Tongue (tissue), 2 donors: ENCODE results near the gene TRAF3. TPM values are rescaled to one million over a fixed set of nuclear protein-coding genes. Genes with fewer than 3 reads are reported as not detected.
A peak's percentile ranks its signal among the peaks of the same experiment; 100 is the strongest.

ENCODE experiments used
- DNase-seq: peaks from one replicate; pipeline ENCODE4 v3.0.0-alpha.2; 2015
- total RNA-seq: library from RNA; depleted of rRNA; stranded (reverse); fragments of >200 nt; gene quantifications from one replicate; pipeline ENCODE4 v1.2.3, GENCODE V29; 2014

TRAF3 gene, protein sequence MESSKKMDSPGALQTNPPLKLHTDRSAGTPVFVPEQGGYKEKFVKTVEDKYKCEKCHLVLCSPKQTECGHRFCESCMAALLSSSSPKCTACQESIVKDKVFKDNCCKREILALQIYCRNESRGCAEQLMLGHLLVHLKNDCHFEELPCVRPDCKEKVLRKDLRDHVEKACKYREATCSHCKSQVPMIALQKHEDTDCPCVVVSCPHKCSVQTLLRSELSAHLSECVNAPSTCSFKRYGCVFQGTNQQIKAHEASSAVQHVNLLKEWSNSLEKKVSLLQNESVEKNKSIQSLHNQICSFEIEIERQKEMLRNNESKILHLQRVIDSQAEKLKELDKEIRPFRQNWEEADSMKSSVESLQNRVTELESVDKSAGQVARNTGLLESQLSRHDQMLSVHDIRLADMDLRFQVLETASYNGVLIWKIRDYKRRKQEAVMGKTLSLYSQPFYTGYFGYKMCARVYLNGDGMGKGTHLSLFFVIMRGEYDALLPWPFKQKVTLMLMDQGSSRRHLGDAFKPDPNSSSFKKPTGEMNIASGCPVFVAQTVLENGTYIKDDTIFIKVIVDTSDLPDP
- total RNA-seq: 27.5 TPM

DNA sequence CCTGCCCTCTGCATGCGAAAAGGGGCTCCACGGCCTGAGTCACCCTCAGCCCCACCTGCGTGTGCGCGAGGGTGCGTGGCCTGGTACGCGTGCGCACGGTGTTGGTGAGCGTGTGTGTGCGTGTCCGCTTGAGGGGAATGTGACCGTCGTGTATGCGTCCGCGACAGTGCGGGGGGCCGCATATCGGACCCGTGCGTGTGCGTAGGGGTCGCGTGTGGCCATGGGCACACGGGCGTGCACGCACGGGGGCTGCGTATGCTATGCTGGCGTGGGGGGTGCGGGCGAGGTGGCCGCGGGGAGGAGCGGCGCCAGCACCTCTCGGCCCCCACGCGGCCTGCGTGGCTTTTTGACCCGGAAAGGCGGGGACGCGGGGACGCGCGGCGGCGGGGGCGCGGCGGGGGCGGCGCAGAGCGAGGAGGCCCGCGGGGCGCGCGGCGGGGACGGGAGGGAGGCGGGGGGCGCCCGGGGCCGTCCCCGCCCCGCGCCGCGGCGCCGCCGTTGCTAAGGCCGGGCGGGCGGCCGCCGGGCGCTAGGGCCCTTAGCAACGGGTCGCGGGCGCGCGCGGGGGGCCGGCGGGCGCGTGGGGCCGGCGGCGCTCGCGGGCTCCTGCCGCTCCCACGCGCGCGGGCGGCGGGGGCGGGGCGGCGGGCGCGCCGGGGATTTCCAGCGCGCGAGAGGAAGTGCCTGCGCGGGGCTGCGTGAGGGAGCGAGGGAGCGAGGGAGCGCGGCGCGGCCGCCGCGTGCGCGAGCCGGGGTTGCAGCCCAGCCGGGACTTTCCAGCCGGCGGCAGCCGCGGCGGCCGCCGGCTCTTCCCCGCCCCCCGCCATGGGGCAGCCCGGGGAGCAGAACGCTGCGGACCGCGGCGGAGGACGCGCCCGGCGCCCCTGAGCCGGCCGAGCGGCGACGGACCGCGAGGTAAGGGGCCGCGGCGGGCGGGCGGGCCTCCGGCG is at the start of gene TRAF3:
TRAF3 (plus strand) TSS at position 689 of the 950 bp plus-strand sequence. CDS start 92,753 bp downstream, outside the sequence.
- DNase-seq: peak; percentile 74

DNA sequence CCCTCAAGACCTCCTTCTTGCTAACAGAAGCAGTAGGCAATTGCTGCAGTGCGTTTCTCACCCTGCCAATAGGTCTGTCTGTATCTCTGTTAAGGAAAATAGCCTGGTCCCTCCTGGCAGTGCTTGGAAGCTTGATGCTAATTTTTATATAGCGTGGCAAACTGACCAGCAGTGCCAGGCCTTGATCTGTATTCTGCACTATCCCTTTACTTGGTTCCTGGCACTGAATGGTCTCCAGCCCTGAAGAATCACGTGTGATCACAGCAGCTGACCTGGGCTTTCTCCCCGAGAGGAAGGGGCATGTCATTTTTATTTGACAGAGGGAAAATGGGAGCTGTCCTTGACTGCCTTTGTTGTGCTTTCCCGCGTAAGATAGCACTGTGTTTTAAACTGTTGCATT is 48.7 kb upstream of the TRAF3 start:
- DNase-seq: no peak

DNA sequence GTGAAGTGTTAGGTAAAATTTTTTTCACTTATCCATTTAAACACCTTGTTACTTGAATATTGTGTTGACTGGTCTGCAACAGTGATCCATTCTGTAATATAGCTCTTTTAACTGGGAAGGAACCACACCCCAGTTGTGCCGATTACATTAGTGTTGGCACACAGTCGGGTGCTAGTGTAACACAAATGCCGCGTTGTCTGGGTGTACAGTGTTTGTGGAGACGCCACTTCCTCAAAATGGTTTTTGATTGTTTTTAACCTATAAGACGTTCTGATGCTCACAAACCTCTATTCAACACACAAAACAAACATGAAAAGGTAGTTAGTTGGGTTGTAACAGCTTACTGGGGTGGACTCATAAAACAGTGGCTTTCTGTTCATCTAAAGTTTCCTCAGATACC is 48.0 kb upstream of the TRAF3 start:
- no peak for DNase-seq

DNA sequence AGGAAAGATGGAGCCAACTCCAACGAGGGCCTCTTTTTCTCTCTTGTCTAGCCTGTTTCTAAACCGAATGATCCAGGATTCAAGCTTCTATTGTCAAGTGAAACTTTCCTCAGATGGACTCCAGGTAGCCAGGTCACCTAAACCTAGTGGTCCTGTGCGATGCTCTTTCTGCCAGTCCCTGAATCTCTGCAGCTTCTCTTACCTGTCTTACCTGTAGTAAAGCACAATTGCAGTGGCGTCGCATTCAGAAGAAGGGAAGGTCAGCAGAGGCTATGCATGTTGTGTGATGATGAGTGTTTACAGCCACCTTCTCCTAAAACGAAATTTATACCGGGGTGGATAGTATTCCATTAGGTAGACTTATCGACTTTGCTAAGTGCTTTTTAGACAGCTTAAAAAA is 47.4 kb upstream of the TRAF3 start:
- no peak for DNase-seq

DNA sequence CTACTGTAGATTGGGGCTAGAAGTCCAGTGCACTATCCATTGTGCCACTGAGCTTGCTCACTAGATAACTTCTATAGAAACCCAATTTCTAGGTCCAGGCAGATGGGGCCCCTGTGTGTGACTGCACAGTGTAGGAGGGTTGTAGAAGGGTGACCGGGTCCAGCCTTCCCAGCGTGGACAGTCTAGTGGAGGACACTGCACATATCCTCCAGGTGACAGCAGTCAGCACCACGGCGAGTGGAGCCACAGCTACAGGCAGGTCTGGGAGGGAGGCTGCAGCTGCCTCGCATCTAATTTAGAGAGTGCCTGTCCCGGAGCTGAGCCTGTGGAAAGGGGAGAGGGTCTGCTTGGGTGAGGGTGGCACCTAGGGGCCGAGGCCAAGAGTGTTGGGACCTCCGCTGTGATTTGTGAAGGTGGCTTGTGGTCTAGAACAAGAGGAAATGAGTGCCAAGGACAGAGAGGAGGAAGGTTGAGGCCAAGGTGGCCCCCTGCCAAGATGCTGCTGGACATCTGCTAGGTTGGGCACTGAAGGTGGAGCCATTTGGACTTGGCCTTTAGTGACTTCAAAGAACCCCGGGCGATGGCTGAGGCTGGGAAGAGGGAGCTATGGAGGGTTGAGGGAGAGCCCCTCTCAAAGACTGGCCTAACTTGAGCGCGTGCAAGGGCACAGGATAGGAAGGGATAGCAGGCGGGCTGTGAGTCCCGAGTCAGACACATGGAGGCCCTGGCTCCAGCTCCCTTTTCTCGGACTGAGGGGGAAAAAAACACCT is 46.0 kb upstream of the TRAF3 start:
- no peak for DNase-seq

DNA sequence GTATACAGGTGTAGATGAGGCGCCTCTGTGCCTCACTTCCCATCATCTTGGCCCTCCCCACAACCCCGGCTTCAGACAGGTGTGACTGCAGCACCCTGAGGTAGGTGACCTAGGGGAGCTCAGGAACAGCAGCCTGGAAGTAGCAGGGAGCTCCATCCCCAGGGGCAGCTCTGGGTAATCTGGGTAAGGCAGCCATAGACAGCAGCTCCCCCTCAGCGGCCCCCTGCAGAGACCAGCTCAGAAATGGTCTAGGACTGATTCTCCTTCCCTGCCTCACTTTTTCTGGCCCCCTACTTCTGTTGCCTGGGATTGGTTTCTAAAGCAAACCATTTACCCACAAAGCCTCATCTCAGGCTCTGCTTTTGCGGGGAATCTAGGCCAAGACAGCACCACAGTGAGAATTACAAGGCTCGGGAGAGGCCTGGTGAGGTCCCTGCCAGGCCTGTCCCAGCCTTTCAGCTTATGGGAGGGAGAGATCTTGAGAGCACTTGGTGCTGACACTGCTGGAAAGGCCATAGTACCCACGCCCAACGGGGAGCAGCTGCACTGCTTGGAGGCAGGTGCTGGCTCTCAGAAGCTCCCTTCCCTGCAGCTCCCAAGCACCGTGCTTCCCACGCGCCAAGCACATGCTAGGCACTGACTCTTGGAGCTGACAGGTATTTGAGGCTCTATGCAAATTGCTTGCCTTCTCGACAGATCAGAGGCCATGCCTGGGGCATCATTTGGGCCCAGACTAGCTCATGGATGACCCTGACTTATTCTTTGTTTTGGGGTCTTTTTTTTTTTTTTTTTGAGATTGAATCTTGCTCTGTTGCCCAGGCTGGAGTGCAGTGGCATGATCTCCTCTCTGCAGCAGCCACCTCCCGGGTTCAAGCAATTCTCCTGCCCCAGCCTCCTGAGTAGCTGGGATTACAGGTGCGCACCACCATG is 45.1 kb upstream of the TRAF3 start:
- DNase-seq: peak; percentile 75

DNA sequence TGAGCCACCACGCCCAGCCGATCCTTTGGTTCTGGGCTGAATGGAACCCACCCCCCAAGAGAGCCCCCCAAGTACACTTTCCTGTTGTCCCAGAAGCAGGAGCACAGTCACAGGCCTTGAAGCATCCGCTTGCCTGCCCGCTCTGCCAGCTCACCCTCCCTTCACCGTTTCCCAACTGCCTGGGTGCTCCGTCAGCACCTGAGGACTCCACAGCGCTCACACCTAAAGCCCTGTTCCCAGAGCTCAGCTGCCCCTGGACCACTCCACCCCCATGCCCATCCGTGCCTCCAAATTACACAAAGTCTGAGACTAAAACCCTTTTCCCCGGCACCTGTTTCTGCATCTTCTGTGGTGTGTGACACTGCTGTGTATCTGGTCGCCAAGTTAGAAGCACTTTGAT is 44.3 kb upstream of the TRAF3 start:
- DNase-seq: no peak

DNA sequence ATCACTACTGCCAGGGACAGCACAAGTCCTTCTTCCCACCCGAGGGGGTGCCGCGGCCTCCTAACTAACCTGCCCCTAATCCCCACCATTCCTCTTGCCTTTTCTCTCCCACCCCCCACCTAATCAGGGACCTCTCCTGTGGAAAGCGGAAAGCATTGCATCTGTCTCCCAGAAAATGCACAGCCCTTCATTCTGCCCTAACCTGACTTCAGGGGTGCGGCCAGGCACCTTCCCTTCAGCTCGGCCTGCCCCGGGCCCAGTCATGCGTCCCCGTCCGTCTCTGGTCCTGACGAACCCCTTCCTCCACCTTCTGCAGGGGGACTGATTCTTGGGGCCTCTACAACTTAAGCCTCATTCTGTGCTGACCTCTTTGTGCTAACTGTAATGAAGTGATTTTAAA is 43.9 kb upstream of the TRAF3 start:
- DNase-seq: no peak

DNA sequence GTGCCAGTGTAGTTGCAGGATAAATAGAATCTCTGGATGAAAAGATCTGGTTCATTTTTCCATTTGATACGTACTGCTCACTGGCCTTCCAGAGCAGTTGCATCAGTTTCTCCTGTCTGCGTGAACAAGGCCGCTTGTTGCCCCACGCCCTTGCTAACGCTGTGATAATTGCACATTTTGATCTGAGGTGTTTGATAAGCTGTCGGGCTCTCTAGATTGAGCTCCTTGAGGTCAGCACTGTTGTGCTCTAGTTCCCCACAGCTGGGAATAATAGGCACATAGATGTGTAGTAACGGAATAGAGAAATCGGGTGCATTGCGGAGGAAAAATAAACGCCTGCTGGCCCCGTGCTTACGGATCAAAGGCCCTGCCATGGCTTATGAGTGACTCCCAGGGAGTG is 42.8 kb upstream of the TRAF3 start:
- DNase-seq: no peak

DNA sequence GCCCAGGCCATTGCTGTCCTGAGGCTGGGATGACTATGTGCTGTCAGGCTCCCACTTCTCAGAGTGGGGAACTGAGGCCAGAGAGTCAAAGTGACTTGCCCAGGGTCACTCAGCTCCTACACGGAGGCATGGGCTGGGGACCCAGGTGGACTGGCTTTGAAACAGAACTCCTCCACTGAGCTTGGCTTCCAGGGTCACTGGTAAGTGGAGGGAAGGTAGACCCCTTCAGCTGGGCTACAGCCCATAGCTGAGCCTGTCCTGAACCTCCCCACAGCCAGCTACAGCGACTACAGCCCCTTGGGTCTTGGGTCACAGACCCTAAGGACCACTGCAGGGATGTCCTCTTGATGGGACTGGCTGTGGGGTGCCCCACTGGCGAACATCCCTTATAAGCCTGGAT is 40.3 kb upstream of the TRAF3 start:
- DNase-seq: no peak

DNA sequence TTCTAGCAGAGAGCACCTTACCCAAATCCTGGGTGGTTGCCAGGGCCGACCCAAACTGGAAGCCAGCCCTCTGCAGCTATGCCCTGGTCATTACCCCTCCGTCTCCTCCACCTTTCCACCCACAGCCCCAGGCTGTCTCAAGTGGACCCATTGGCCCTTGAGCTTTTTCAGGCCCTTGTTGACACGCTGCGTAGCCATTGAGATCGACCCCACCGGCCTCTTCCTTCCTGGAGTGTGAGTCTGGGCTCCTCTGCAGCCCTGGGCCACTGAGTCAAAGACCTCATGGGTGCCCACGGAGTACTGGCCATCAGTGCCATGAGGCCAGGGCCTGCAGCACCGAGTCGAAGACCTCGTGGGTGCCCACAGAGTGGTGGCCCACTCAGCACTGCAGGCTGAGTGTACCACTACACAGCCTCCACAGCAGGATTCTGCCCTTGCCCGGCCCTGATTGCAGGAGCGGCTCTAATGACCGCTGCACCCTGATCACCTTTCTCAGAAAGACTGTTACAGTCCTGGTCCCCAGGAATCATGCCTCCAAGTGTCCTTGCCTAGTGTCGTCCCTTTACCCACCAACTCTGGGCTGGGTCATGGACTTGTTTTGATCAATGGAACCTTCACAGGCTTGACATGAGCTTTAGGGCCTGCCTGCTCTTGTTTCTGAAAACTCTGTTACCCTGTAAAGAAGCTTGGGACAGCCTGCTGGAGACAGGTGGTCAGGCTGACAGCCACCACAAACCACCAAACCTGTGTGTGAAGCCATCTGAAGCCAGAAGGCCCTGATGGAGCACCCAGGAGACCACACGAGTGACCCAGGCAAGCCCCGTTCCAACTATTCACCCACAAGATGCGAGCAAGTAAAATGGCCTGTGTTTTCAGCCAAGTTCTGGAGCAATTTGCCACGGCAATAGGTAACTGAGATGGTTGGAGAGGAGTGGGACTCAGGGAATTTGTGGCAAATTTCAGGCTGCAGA is 39.6 kb upstream of the TRAF3 start:
- DNase-seq: no peak

DNA sequence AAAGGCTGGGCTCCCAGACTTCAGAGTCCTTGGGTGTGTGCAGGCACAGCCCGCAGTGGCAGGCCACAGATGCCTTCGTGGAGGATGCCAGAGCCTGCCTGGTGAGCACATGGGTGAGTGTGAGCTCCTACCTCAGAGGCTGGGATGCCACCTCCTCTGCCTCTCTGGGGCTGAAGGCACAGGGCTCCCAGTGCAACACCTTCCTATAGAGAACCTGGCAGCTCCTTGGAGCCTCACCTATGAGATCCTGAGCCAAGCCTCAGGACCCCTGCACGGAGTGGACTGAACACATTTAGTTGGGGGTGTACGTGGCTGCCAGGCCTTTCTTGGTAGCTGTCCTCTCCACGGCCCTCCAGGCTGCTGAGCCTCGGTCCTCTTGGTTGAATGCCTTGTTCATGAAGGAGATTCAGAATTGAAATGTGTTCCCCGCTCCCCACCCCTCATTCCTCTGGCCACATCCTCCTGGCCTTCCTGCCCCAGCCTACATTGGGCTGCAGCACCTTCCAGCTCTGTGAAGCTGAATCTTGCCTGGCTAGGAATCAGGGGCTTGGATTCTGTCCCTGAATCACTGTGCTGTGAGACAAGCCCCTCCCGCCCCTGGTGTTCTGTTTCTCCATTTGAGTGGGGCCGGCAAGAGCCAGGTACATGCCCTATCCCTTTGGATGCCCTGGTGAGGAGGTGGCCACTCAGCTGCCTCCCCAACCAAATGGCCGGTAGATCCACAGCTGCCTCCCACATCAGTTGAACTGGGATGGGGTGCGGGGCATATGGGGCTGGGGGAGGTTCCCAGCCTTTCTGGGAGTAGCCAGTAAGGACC is 38.7 kb upstream of the TRAF3 start:
- no peak for DNase-seq

DNA sequence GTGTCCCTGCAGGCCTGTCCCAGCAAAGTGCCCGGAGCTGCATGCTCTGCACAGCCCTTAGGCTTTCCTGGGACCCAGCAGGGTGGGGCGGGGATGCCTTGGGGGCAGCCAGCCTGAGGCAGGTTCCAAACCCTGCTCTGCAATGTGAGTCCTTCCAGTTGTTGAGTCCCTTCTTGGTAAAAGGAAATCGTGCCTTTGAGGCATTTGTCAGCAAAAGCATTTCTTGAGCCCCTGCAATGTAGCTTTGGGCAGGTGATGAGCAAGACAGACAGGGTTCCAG is 38.1 kb upstream of the TRAF3 start:
- no peak for DNase-seq

DNA sequence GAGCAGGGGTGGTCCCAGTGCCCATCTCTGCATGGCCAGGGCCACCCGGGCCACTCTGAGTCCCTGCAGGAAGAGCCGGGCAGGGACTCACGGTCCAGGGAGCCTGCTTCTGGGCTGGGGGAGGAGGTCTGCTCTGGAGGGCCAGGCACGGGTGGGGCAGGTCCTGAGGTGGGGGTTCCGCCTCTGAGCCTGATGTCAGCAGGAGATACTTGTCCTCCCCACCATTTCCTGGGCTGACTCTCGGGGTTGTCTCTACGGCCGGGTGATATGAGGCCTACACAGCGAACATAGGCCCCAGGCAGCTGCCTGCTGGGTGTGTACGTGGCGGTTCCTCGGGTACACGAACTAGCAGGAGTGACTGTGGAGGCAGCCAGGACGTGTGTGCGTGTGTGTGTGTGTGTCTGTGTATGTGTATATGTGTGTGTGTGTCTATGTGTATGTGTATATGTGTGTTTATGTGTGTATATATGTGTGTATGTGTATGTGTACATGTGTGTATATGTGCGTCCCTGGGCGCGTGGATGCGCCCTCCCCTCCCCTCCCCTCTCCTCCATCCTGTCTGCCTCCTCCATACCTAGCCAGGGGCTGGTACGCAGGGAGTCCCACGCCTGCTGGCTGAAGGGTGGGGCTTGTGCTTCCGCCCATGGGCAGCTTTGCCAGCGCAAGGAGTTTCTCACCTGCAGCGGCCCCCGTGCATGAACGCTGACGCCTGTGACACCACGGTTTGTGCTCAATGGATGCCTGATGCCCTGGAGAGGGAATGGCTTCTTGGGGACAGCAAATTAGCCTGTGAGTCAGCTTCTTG is 30.4 kb upstream of the TRAF3 start:
- DNase-seq: no peak

DNA sequence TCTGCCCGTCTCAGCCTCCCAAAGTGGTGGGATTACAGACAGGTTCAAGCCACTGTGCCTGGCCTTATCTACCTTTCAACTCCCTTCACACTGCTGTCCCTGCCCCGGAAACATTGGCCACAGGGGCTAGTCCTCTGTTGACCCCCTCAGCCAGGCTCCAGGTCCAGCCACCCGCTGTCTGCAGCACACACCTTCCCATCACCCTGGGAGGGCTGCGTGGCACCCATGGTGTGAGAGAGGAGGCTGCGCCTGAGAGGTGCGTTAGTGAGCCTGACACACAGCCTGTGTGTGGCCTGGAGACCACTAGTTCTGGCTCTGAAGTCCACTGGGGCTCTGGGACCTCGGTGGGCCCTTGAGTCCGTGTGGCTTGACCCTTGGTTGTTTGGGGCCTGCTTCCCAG is 28.4 kb upstream of the TRAF3 start:
- DNase-seq: no peak

DNA sequence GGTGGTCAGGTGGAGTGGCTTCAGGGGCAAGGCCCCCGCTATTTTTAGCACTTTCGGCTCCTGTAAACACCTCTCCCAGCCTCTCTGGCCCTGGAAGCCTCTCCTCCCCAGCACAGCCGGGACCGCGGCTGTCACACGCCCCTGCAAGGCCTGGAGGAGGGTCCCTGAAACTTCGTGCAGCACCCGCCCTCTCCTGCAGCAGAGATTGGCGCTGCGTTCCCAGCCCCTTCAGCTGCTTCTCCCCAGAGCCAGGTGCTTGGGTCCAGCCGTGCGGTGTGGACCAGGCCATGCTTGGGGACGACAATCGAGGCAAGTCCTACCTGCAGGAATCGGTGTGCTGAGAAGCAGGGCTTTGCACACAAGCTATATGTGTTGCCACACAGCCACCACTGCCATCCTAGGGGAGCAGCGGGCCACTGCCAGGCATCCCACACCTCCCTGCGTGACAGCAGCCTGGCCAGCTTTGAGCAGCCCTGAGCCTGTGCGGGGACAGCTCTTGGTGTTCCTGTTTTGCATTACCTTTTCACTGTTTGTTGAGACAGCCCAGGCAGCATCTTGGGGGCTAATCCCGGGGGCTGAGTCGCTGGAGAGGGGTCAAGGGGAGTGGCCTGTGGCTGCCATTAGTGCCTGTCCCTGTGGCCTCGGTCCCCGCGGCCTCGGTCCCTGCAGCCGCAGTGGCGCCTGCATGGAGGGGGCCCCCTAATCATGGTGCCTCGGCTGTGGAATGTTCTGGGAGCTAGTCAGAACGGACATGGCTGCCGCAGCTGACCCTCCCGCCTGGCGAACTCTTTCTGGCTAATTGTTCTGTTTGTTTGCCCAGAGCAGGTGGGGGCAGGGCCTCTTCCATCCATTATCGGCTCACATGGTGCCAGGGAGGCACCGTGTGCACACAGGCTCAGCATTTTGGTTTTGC is 27.6 kb upstream of the TRAF3 start:
- DNase-seq: peak; percentile 71

DNA sequence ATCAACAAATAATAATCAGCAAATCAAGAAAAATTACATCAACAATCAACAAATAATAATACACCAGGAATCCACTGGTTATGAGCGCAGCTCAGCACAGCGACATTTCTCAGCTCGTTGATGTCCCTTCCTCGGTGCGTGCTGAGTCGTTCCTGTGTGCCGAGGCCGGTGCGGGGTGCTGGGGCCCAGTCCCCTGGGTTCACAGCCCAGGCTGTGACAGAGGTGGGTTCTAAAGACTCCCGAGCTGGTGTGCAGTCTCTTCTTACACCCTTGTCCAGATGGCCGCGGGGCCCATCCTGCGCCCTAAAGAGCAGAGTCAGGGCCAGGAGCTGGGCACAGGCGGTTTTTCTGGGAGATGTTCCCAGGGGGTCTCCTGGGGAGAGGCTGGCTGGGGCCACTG is 26.9 kb upstream of the TRAF3 start:
- DNase-seq: no peak
